WI38 (cell line): ENCODE data around the gene UCMA.

ENCODE experiments used
- H3K4me3 ChIP-seq: 2 replicates; pipeline ENCODE4 v1.5.1; 2011; ENCODE audit warnings: low read depth, mild to moderate bottlenecking, control low read depth, low read length
- TF ChIP-seq, protein P1 (sequence below): IDR thresholded peaks from 2 replicates; pipeline ENCODE4 v1.5.1; 2012; ENCODE audit warnings: low read depth, mild to moderate bottlenecking, control low read depth, low read length

UCMA gene

DNA sequence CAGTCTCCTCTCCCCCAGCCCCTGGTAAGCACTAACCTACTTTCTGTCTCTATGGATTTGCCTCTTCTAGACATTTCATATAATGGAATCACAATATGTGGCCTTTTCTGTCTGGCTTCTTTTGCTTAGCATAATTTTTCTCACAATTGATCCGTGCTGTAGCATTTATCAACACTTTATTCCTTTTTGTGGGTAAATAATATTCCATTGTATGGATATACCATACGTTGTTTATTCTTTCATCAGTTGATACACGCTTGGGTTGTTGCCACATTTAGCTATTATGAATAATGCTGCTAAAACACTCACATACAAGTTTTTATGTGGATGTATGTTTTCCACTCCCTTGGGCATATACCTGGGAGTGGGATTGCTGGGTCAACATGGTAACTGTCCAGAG, 47.0 kb downstream of the UCMA start:
- H3K4me3 ChIP-seq, result no peak overlapping the region
- TF ChIP-seq, protein P1, sequence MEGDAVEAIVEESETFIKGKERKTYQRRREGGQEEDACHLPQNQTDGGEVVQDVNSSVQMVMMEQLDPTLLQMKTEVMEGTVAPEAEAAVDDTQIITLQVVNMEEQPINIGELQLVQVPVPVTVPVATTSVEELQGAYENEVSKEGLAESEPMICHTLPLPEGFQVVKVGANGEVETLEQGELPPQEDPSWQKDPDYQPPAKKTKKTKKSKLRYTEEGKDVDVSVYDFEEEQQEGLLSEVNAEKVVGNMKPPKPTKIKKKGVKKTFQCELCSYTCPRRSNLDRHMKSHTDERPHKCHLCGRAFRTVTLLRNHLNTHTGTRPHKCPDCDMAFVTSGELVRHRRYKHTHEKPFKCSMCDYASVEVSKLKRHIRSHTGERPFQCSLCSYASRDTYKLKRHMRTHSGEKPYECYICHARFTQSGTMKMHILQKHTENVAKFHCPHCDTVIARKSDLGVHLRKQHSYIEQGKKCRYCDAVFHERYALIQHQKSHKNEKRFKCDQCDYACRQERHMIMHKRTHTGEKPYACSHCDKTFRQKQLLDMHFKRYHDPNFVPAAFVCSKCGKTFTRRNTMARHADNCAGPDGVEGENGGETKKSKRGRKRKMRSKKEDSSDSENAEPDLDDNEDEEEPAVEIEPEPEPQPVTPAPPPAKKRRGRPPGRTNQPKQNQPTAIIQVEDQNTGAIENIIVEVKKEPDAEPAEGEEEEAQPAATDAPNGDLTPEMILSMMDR, result no peak

DNA sequence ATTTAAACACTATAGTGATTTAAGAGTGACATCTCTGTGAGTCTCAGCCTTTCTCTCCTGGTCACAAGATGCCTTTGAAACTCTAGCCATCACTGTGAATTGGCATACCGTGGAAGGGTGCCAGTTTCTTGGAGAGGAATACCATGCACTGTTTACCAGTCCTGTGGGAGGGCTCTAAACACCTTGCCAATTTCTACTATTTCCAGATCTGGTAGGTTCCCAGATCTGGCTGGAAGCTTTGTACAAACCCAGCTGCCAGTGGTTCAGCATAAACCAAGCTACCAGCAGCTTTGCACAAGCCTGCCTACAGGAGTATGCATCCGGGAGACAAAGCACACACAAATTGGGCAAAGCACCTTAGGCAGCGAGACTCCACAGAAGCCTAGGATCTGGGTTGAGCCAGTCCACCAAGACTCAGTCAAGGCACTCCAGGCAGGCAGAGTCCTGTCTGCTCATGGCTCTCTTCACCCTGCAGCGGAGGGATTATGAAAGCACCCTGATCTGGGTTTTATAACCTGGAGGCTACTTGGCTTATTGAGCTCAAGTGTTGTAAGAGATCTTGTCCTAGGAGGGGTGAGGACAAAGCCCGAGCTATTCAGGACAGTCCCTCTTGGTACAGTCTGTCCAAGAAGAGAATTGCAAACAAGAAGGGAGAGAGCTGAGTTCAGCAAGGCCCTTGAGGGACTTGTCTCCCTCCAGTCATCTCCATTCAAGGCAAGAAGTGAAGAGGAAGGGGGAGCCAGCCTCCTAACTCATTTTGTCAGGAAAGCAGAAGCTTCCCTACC, 49.3 kb downstream of the UCMA start:
- TF ChIP-seq, protein P1, result no peak

DNA sequence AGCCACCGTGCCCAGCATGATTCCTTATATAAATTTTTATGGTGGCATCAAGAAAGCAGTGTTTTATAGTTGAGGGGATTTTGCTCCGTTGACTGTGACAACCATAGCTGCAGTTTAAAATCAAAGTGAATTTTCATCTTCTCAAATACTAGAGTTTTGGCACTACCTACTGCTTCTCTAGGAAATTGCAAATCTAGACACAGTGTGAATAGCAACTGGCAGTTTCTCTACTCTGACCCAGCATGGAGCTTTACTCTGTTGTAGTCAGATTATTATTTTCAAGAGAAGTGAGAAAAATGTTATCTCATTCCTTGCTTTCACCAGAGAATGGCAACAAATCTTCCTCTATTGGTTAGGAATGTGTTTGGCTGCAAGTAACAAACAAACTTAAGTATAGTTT, 49.9 kb downstream of the UCMA start:
- TF ChIP-seq, protein P1, result no peak

More for the DNA sequence above, 49.3 kb downstream of the UCMA start:
- H3K4me3 ChIP-seq, result no peak overlapping the region

DNA sequence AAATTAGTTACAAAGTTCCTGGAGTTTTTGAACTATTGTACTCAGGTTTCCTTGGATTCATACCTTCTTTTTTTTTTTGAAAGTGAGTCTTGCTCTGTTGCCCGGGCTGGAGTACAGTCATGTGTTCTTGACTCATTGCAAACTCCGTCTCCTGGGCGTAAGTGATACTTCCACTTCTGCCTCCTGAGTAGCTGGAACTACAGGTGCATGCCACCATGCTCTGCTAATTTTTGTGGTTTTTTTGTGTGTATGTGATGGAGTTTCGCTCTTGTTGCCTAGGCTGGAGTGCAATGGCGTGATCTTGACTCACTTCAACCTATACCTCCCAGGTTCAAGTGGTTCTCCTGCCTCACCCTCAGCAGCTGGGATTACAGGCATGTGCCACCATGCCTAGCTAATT, 50.5 kb downstream of the UCMA start:
- TF ChIP-seq, protein P1, result no peak

More for the DNA sequence above, 49.9 kb downstream of the UCMA start:
- H3K4me3 ChIP-seq, result no peak overlapping the region

DNA sequence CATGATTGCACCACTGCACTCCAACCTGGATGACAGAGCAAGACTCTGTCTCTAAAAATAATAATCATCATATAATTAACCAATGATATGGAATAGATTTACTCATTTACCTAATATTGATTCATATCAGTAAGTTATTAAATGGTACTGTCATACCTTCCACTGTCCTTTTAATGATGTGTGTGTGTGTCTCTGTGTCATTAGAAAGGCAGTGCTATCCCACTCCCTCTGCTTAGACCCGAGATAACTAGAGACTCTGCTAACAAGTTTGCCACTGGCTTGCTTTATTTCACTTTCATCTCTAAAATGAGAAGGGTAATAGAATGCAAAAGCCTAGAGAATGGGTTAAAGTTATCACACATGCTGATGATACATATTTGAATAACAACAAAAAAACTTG, 51.8 kb downstream of the UCMA start:
- no peak overlapping the region for H3K4me3 ChIP-seq
- TF ChIP-seq, protein P1, result no peak

More for the DNA sequence above, 50.5 kb downstream of the UCMA start:
- H3K4me3 ChIP-seq, result no peak overlapping the region

DNA sequence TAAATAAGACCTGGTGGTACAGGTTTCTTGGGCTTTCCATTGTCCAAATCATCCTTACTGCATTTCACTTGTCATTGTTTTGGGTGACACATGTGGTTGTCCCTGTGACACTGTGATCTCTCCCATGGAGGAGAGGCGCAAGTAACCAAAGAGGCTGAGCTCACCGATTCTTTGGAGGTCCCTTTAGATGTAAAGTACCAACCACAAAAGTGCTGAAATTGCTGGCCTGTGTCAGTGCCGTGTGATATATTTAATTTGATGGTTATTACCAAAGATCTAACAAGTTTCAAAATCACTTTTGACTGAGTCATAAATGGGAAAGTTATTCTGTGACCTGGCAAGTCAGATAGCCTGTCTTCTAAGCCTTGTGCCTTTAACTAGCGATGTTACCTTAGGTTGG, 53.4 kb downstream of the UCMA start:
- TF ChIP-seq, protein P1, result no peak
- H3K4me3 ChIP-seq, result no peak overlapping the region

DNA sequence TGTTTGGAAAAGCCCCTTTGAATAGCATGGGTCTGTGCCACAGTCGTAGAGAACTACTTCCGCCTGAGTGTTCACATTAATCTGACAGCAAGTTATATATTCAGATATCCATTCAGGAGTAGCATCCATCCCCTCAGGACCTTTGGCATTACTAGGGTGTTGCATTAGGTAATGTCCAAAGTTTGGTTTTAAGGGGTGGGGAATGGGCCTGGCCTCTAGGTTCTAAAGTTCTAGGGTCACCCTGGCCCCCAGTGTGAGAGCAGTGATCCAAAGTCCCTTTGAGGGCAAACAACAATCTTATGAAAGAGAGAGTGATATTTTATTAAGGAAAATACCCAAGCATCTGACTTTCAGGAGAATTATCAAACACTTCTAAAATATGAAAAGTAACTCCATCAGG, 60.6 kb downstream of the UCMA start:
- H3K4me3 ChIP-seq, result no peak overlapping the region
- TF ChIP-seq, protein P1, result no peak
